PFSK-1 (cell line): ENCODE results near the gene LZTFL1.

ENCODE experiments used
- FOXP2 ChIP-seq: optimal IDR thresholded peaks from 2 replicates; pipeline ENCODE3; 2011; ENCODE audit warnings: borderline replicate concordance, control low read depth, inconsistent platforms; ENCODE audit not compliant: insufficient read depth; ENCODE audit errors: extremely low read length, extremely low read depth
- POLR2AphosphoS5 ChIP-seq: IDR thresholded peaks from 2 replicates; pipeline ENCODE4 v1.6.1; 2012; ENCODE audit warnings: low read depth, mild to moderate bottlenecking, control low read depth, low read length, moderate library complexity
- REST ChIP-seq, 2 experiments: IDR thresholded peaks; 2 replicates each; pipeline versions ENCODE4 v1.6.1 to v1.8.0; 2011 to 2012; ENCODE audit warnings: low read depth in 2 of 2, low read length in 2 of 2, control low read depth in 1 of 2, inconsistent platforms in 1 of 2, mild to moderate bottlenecking in 1 of 2, moderate library complexity in 1 of 2; ENCODE audit not compliant: insufficient read depth in 1 of 2
- SIN3A ChIP-seq: IDR thresholded peaks from 2 replicates; pipeline ENCODE4 v1.6.1; 2012; ENCODE audit warnings: mild to moderate bottlenecking, low read length, moderate library complexity, borderline replicate concordance; ENCODE audit not compliant: insufficient read depth
- TAF1 ChIP-seq: IDR thresholded peaks from 2 replicates; pipeline ENCODE4 v1.6.1; 2012; ENCODE audit warnings: low read length, control low read depth, borderline replicate concordance; ENCODE audit not compliant: insufficient read depth

GRCh38 chr3:45792036-45792435 is 49.9 kb downstream of the LZTFL1 start:
- TF ChIP-seq REST (IDR thresholded peaks at IDR 0.05; ENCODE audit: insufficient read depth in 1 of 2, low read depth in 2 of 2, low read length in 2 of 2) (no peak), SIN3A (no peak), POLR2AphosphoS5 (no peak), TAF1 (no peak), FOXP2 (no peak)
